NCI-H1694 treated with DMSO at 0.1 percent for 48 hours (cell line): ENCODE measurements around the gene TRAPPC10.
"Not testable (repeated sequence)": the region's sequence is repeated elsewhere in the genome, so short reads cannot be mapped to it uniquely, and the experiment has no call there.

Source experiments
- DNase-seq: peaks from one replicate; lab custom pipeline; 2025; lab: John Stamatoyannopoulos, UW

TRAPPC10 gene

GRCh38 chr21:44145616-44146015, 133.5 kb downstream of the TRAPPC10 start:
- not testable (repeated sequence) for DNase-seq

- DNase-seq: not testable (repeated sequence)
Measured at GRCh38 chr21:44147108-44147507, 135.0 kb downstream of the TRAPPC10 start.

- not testable (repeated sequence) for DNase-seq
Measured at GRCh38 chr21:44150255-44150654, 138.1 kb downstream of the TRAPPC10 start.

GRCh38 chr21:44153214-44153888, 141.2 kb downstream of the TRAPPC10 start:
- not testable (repeated sequence) for DNase-seq

GRCh38 chr21:44153889-44154228, 141.8 kb downstream of the TRAPPC10 start:
- DNase-seq: not testable (repeated sequence)

GRCh38 chr21:44154816-44155230, 142.7 kb downstream of the TRAPPC10 start:
- DNase-seq: not testable (repeated sequence)

- DNase-seq: not testable (repeated sequence)
Measured at GRCh38 chr21:44155231-44155993, 143.3 kb downstream of the TRAPPC10 start.

- DNase-seq: not testable (repeated sequence)
Measured at GRCh38 chr21:44155994-44156380, 143.9 kb downstream of the TRAPPC10 start.
